Activated T-cell treated with anti-CD3 and anti-CD28 coated beads, Interleukin-2, amount 50 U/mL, for 72 hours (primary cell): ENCODE results near the gene ERBIN. TPM values are rescaled to one million over a fixed set of nuclear protein-coding genes. Genes with fewer than 3 reads are reported as not detected.
"Not testable (repeated sequence)": the region's sequence is repeated elsewhere in the genome, so short reads cannot be mapped to it uniquely, and the experiment has no call there.

Experiments
- ATAC-seq, 2 donors: fragments of 150-1000 bp; cut with Tn5 transposase; replicated peaks in 1 of 2; 2 replicates each; pipeline ENCODE4 v1.10.0; 2021; ENCODE audit warnings: moderate library complexity in 2 of 2, mild to moderate bottlenecking in 1 of 2
- DNase-seq, 2 donors: peaks; one replicate each; pipeline ENCODE4 v3.0.0; 2021 to 2022; ENCODE audit warnings: mixed read lengths in 1 of 2
- H3K27ac Mint-ChIP-seq: one replicate; pipeline ENCODE4 v1.8.0; 2022; ENCODE audit warnings: mild to moderate bottlenecking, moderate library complexity, mixed read lengths
- H3K27me3 Mint-ChIP-seq: one replicate; pipeline ENCODE4 v1.8.0; 2022; ENCODE audit warnings: low read depth, mixed read lengths
- H3K36me3 Mint-ChIP-seq, 2 donors: one replicate each; pipeline ENCODE4 v1.8.0; 2022; ENCODE audit warnings: mixed read lengths in 2 of 2, mild to moderate bottlenecking in 1 of 2; ENCODE audit not compliant: insufficient read depth in 2 of 2
- H3K4me1 Mint-ChIP-seq: one replicate; pipeline ENCODE4 v1.8.0; 2022; ENCODE audit warnings: low read depth, mixed read lengths
- H3K4me3 Mint-ChIP-seq, 2 donors: one replicate each; pipeline ENCODE4 v1.8.0; 2022; ENCODE audit warnings: mild to moderate bottlenecking in 2 of 2, mixed read lengths in 2 of 2, moderate library complexity in 2 of 2
- H3K9me3 Mint-ChIP-seq, 2 donors: one replicate each; pipeline ENCODE4 v1.8.0; 2022; ENCODE audit warnings: mixed read lengths in 2 of 2
- total RNA-seq, 2 donors: library from RNA; stranded (reverse); gene quantifications; one replicate each; pipeline ENCODE4 v1.2.3, GENCODE V29; 2022

The ERBIN gene
- total RNA-seq, 2 donors from 2014 or later = 63.6 to 64.4 TPM

GRCh38 chr5:66004216-66004615, 77.8 kb downstream of the ERBIN start:
- Mint-ChIP-seq H3K4me1 (peaks cover 38% of the 10 kb centered on the region), H3K36me3 (peaks cover 11 to 26% of the 10 kb centered on the region in 2 donors), H3K9me3 (peaks cover 2 to 6% of the 10 kb centered on the region in 2 donors), H3K4me3 (no peak overlapping the region), H3K27me3 (no peaks in the 10 kb centered on the region), H3K27ac (no peak overlapping the region)
- ATAC-seq (no peak), DNase-seq (no peak)

- Mint-ChIP-seq H3K4me3 (peak overlapping the region in 1 of 2 donors; percentile 4), H3K27me3 (no peaks in the 10 kb centered on the region), H3K36me3 (peaks cover 9 to 20% of the 10 kb centered on the region in 2 donors), H3K4me1 (peaks cover 43% of the 10 kb centered on the region), H3K9me3 (peaks cover 2 to 6% of the 10 kb centered on the region in 2 donors), H3K27ac (no peak overlapping the region)
- ATAC-seq = no peak
- DNase-seq = no peak
These were observed 82.9 kb downstream of the ERBIN start for GRCh38 chr5:66009277-66009676.

- DNase-seq (no peak), ATAC-seq (peak; percentile 44 to 63)
- Mint-ChIP-seq H3K9me3 (no peaks in the 10 kb centered on the region), H3K4me3 (peak overlapping the region in 1 of 2 donors; percentile 41), H3K27me3 (no peaks in the 10 kb centered on the region), H3K36me3 (peaks cover 6 to 12% of the 10 kb centered on the region in 2 donors), H3K4me1 (peaks cover 37% of the 10 kb centered on the region), H3K27ac (peak overlapping the region; percentile 24)
These were observed 84.1 kb downstream of the ERBIN start for GRCh38 chr5:66010476-66010875.

DNA sequence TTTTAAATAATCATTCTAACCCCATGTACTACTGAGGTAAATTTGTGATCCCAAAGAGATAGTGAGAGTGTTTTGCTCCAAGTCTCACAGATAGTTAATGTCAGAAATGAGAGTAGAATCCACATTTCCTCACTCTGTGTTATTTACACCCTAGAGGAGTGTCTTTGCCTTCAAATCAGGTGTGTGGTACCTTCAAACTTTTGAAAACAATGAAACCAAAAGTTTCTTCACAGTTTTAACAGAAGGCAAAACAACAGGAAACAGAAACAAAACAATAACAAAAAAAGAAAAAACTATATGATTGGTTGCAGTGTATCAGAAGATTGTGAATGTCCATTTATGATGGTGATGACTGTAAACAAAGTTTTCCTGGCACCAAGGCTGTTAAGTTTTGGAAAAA, 85.9 kb downstream of the ERBIN start:
- no peak overlapping the region for H3K4me3 Mint-ChIP-seq
- H3K4me1 Mint-ChIP-seq = peaks cover 37% of the 10 kb centered on the region
- no peak for ATAC-seq
- peaks cover 5% of the 10 kb centered on the region in 2 donors for H3K36me3 Mint-ChIP-seq
- no peaks in the 10 kb centered on the region for H3K9me3 Mint-ChIP-seq
- peak overlapping the region; percentile 63 for H3K27ac Mint-ChIP-seq
- no peak for DNase-seq
- H3K27me3 Mint-ChIP-seq = no peaks in the 10 kb centered on the region

GRCh38 chr5:66013397-66013796, 87.0 kb downstream of the ERBIN start:
- Mint-ChIP-seq H3K36me3 (peaks cover 5% of the 10 kb centered on the region in 2 donors), H3K4me1 (peaks cover 44% of the 10 kb centered on the region), H3K27ac (no peak overlapping the region), H3K9me3 (no peaks in the 10 kb centered on the region), H3K4me3 (no peak overlapping the region), H3K27me3 (no peaks in the 10 kb centered on the region)
- DNase-seq (no peak), ATAC-seq (no peak)

GRCh38 chr5:66013906-66014305, 87.5 kb downstream of the ERBIN start:
- ATAC-seq (no peak), DNase-seq (no peak)
- H3K9me3 Mint-ChIP-seq = no peaks in the 10 kb centered on the region
- H3K36me3 Mint-ChIP-seq = peaks cover 5% of the 10 kb centered on the region in 2 donors
- H3K4me1 Mint-ChIP-seq = peaks cover 46% of the 10 kb centered on the region
- no peaks in the 10 kb centered on the region for H3K27me3 Mint-ChIP-seq
- H3K4me3 Mint-ChIP-seq = no peak overlapping the region
- H3K27ac Mint-ChIP-seq = no peak overlapping the region

DNA sequence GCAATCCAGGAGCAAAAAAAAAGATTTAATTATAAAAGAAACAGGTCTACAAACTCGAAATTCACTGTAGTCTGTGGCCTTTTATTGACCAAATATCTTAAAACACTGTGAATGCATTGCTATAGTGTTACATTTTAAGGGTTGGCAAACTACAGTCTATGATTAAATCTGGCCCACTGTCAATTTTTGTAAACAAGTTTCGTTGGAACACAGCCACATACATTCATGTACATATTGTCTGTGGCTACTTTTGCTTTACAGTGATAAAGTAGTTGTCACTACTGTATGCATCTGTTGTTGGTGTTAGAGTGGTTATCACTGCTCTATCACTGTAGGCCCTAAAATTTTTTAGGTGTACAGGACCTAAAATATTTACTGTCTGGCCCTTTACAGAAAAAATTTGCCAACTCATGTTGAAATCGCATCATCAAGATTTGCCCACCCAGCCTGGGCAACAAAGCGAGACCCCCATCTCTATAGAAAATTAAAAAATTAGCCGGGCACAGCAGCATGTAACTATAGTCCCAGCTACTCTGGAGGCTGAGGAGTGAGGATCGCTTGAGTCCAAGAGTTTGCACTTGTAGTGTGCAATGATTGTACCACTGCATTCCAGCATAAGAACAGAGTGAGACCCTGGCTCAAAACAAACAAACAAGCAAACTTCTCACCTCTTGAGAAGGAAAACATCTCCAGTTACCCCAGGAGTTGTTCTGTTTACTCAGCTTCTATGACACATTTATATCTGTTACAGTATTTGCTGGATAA, 89.0 kb downstream of the ERBIN start:
- Mint-ChIP-seq H3K36me3 (peaks cover 3 to 5% of the 10 kb centered on the region in 2 donors), H3K4me1 (peaks cover 33% of the 10 kb centered on the region), H3K27me3 (no peaks in the 10 kb centered on the region), H3K27ac (no peak overlapping the region), H3K4me3 (no peak overlapping the region), H3K9me3 (no peaks in the 10 kb centered on the region)
- DNase-seq = no peak
- no peak for ATAC-seq

GRCh38 chr5:66021585-66021984, 95.2 kb downstream of the ERBIN start:
- H3K27me3 Mint-ChIP-seq = no peaks in the 10 kb centered on the region
- H3K27ac Mint-ChIP-seq = no peak overlapping the region
- no peak overlapping the region for H3K4me3 Mint-ChIP-seq
- peaks cover 12% of the 10 kb centered on the region for H3K4me1 Mint-ChIP-seq
- ATAC-seq (no peak), DNase-seq (no peak)
- H3K9me3 Mint-ChIP-seq = no peaks in the 10 kb centered on the region
- peaks cover 3 to 8% of the 10 kb centered on the region in 2 donors for H3K36me3 Mint-ChIP-seq

- ATAC-seq = no peak
- no peaks in the 10 kb centered on the region for H3K27me3 Mint-ChIP-seq
- no peaks in the 10 kb centered on the region for H3K4me1 Mint-ChIP-seq
- no peak for DNase-seq
- no peak overlapping the region for H3K4me3 Mint-ChIP-seq
- no peak overlapping the region for H3K27ac Mint-ChIP-seq
- no peaks in the 10 kb centered on the region for H3K9me3 Mint-ChIP-seq
- peaks cover 0 to 18% of the 10 kb centered on the region in 2 donors for H3K36me3 Mint-ChIP-seq
These were observed 112.9 kb downstream of the ERBIN start for GRCh38 chr5:66039296-66039695.

GRCh38 chr5:66039701-66040100, 113.3 kb downstream of the ERBIN start:
- ATAC-seq (no peak), DNase-seq (no peak)
- Mint-ChIP-seq H3K27ac (no peak overlapping the region), H3K27me3 (no peaks in the 10 kb centered on the region), H3K36me3 (peaks cover 0 to 22% of the 10 kb centered on the region in 2 donors), H3K4me1 (no peaks in the 10 kb centered on the region), H3K4me3 (no peak overlapping the region), H3K9me3 (no peaks in the 10 kb centered on the region)

DNA sequence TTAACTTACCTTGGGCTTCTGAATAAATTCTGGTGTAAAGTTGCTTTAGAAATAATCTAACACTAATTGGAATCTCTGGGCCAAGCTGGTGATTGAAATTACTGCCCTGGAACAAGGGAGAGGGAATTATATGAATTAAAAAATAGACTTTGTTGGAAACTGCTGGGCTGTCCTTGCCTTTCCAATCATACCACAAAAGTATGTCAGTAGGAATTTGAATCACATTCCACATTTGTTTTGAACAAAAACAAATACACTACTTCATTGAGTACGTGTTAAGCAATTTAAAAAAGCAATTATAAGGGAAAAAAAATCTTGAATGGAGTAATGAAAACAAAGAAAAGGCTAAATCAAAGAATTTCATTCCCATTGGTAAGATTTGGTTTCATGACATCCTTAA, 115.3 kb downstream of the ERBIN start:
- Mint-ChIP-seq H3K27me3 (no peaks in the 10 kb centered on the region), H3K4me3 (no peak overlapping the region), H3K36me3 (peaks cover 0 to 24% of the 10 kb centered on the region in 2 donors), H3K9me3 (no peaks in the 10 kb centered on the region), H3K4me1 (no peaks in the 10 kb centered on the region), H3K27ac (peak overlapping the region; percentile 50)
- DNase-seq = no peak
- ATAC-seq = no peak

DNA sequence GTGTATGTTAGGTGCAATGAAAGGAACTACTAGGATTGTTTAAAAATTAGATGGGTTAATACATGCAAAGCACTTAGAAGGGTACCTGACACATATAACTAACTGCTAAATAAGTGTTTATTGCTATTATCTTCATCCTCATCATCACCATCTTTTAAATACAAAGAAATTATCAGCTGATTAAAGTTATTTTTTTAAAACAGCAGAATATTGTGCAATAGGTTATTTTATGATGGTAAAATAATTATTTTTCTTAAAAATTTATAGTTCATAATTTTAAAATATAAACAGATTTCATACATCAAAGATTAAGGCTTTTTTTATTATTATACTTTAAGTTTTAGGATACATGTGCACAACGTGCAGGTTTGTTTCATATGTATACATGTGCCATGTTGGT, 130.9 kb downstream of the ERBIN start:
- peaks cover 10% of the 10 kb centered on the region for H3K4me1 Mint-ChIP-seq
- no peak overlapping the region for H3K27ac Mint-ChIP-seq

DNA sequence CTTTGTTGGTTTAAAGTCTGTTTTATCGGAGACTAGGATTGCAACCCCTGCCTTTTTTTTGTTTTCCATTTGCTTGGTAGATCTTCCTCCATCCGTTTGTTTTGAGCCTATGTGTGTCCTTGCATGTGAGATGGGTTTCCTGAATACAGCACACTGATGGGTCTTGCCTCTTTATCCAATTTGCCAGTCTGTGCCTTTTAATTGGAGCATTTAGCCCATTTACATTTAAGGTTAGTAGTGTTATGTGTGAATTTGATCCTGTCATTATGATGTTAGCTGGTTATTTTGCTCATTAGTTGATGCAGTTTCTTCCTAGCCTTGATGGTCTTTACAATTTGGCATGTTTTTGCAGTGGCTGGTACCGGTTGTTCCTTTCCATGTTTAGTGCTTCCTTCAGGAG, 134.9 kb downstream of the ERBIN start:
- not testable (repeated sequence) for H3K27me3 Mint-ChIP-seq, DNase-seq, H3K9me3 Mint-ChIP-seq, H3K4me3 Mint-ChIP-seq, ATAC-seq
- peaks cover 16 to 29% of the 10 kb centered on the region in 2 donors for H3K36me3 Mint-ChIP-seq
- H3K27ac Mint-ChIP-seq = peak overlapping the region; percentile 12
- peaks cover 15% of the 10 kb centered on the region for H3K4me1 Mint-ChIP-seq

More for the DNA sequence above, 130.9 kb downstream of the ERBIN start:
- Mint-ChIP-seq H3K36me3 (peaks cover 22 to 33% of the 10 kb centered on the region in 2 donors), H3K4me3 (no peak overlapping the region), H3K27me3 (no peaks in the 10 kb centered on the region), H3K9me3 (peaks cover 6 to 10% of the 10 kb centered on the region in 2 donors)
- no peak for DNase-seq
- no peak for ATAC-seq

- not testable (repeated sequence) for ATAC-seq, DNase-seq, H3K9me3 Mint-ChIP-seq, H3K27me3 Mint-ChIP-seq, H3K4me3 Mint-ChIP-seq, H3K27ac Mint-ChIP-seq
- Mint-ChIP-seq H3K36me3 (peaks cover 14 to 29% of the 10 kb centered on the region in 2 donors), H3K4me1 (peaks cover 15% of the 10 kb centered on the region)
These were observed 136.7 kb downstream of the ERBIN start for GRCh38 chr5:66063061-66063460.
